Lower leg skin (tissue), 3 donors: Measurements from ENCODE around the gene RAB1B.

Source experiments
- CTCF ChIP-seq, 3 donors: fragments of 450-650 bp; IDR thresholded peaks; one replicate each; pipeline ENCODE4 v1.5.1; 2016; ENCODE audit warnings: antibody characterized with exemption in 3 of 3, mild to moderate bottlenecking in 3 of 3, moderate library complexity in 2 of 3
- POLR2A ChIP-seq, 2 donors: fragments of 450-650 bp; IDR thresholded peaks; one replicate each; pipeline ENCODE4 v1.6.1; 2016 to 2017; ENCODE audit warnings: antibody characterized with exemption in 2 of 2, mild to moderate bottlenecking in 1 of 2, moderate library complexity in 1 of 2

GRCh38 chr11:66317723-66318599, 49.5 kb downstream of the RAB1B start:
- TF ChIP-seq CTCF (IDR thresholded peaks at IDR 0.05) (no peak), POLR2A (IDR thresholded peaks at IDR 0.05) (no peak)
